IMR-90 (cell line): ENCODE results near the gene TADA2A. TPM values are rescaled to one million over a fixed set of nuclear protein-coding genes. Genes with fewer than 3 reads are reported as not detected.

Source experiments
- USF2 ChIP-seq: fragments of 150-350 bp; IDR thresholded peaks from 2 replicates; pipeline ENCODE4 v1.6.1; 2017; ENCODE audit warnings: mild to moderate bottlenecking, antibody characterized with exemption, low read length, low read depth
- polyA plus RNA-seq, 3 experiments: library from polyadenylated mRNA; depleted of rRNA; stranded (reverse); fragments of >200 nt; gene quantifications; 2 replicates each; pipeline ENCODE4 v1.2.3, GENCODE V29; 2012; ENCODE audit warnings: low replicate concordance in 1 of 3
- total RNA-seq: library from RNA; depleted of rRNA; stranded (reverse); fragments of >200 nt; gene quantifications from 2 replicates; pipeline ENCODE4 v1.2.3, GENCODE V29; 2012

The TADA2A gene
- total and polyA plus RNA-seq, 2 of the 4 experiments (the other 2 are of a cell fraction), result 13.1 to 19.7 TPM

- TF ChIP-seq USF2, result no peak
Observed at GRCh38 chr17:37490022-37490587, 83.4 kb downstream of the TADA2A start (continued).
